Esophagus muscularis mucosa (tissue), 3 donors: ENCODE measurements around the gene TIMM29.

Source experiments
- POLR2AphosphoS5 ChIP-seq, 2 donors: sonication (generic); formaldehyde crosslinking; IDR thresholded peaks; one replicate each; pipeline ENCODE4 v1.6.1; 2017; ENCODE audit warnings: antibody characterized with exemption in 2 of 2
- TF ChIP-seq, protein P1 (sequence below), 3 experiments: fragments of 200-600 bp in 2 of 3; fragments of 450-650 bp in 1 of 3; sonication (generic) in 2 of 3; IDR thresholded peaks; one replicate each; pipeline ENCODE4 v1.5.1; 2017 to 2019; ENCODE audit warnings: antibody characterized with exemption in 3 of 3, mild to moderate bottlenecking in 2 of 3, moderate library complexity in 1 of 3

DNA sequence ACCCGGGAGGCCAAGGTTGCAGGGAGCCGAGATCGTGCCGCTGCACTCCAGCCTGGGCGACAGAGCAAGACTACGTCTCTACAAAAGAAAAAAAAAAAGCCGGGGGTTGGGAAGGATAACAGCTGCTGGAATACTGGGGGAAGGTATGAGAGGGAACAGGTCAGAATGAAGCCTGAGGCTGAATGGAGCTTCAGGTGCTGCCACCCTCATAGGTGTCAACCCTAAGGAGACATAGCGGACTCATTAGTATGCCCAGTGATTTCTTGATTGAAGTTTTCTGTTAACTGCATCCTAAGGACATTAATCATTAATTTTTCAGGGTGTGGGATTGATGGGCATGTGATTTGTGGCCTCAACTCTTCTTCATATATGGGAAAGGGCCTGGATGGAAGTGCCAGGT is 38.2 kb downstream of the TIMM29 start:
- no peak for TF ChIP-seq POLR2AphosphoS5 (IDR thresholded peaks at IDR 0.05)
- TF ChIP-seq, protein P1, sequence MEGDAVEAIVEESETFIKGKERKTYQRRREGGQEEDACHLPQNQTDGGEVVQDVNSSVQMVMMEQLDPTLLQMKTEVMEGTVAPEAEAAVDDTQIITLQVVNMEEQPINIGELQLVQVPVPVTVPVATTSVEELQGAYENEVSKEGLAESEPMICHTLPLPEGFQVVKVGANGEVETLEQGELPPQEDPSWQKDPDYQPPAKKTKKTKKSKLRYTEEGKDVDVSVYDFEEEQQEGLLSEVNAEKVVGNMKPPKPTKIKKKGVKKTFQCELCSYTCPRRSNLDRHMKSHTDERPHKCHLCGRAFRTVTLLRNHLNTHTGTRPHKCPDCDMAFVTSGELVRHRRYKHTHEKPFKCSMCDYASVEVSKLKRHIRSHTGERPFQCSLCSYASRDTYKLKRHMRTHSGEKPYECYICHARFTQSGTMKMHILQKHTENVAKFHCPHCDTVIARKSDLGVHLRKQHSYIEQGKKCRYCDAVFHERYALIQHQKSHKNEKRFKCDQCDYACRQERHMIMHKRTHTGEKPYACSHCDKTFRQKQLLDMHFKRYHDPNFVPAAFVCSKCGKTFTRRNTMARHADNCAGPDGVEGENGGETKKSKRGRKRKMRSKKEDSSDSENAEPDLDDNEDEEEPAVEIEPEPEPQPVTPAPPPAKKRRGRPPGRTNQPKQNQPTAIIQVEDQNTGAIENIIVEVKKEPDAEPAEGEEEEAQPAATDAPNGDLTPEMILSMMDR (IDR thresholded peaks at IDR 0.05) = no peak
